Superior temporal gyrus (tissue), 1 donor: ENCODE results near the gene RGS10.

Experiments used
- DNase-seq: peaks from one replicate; pipeline ENCODE4 v3.0.0-alpha.2; 2016; ENCODE audit errors: extremely low spot score

Gene RGS10

DNA sequence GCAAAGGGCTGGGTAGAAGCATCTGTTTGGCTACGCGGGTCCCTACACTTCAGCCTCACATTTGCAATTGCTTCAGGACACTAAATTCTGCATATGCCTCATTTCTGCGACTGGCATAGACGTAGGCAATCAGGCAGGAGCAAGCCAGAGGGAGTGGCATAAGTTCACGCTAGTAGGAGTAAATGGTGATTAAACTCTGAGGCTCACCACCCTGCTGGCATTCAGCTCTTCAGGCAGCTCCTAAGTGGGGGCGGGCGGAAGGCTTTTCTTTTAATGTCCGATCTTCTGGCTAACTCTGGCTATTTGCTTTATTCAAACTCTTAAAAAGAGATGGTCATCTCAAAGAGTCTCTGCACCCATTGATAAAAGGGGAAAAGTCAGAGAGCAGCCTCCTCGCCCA lies 45.3 kb downstream of the RGS10 start:
- no peak for DNase-seq

DNA sequence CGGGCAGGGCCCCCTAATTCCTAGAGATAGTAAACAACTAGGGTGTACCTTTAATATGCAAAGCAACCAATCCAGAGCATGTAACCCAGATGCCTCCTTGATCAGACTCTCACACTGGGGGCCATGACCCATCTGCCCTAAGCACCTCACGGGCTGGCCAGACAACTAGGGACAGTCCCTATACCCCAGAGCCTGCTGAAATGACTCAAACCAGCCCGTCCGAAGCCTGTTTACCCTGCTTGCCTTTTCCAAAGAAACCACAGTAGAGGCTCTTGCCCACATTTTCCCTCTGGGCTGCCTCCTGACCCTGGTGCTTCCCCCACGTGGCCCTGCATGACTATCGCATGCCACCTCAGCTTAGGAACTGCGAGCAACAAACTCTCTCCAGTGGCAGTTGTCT lies 46.2 kb downstream of the RGS10 start:
- DNase-seq, result no peak

DNA sequence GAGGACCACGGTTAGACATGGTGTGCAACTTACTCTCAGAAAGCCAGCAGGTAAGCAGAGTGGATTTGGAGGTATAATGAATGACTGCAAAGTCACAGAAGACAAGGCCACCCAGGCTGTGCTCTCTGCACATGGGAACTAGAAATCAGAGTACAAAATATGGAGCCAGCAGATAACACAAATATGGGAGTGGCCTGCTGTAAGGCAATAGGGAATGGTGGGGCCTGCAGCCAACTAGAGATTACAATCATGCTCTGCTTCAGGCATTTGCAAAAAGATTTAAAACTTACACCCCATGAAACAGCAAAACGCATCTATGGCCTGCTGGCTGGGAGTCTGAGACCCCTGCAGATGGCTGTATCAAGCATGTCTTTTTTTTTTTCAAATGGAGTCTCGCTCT lies 47.0 kb downstream of the RGS10 start:
- peak; percentile 3 for DNase-seq

DNA sequence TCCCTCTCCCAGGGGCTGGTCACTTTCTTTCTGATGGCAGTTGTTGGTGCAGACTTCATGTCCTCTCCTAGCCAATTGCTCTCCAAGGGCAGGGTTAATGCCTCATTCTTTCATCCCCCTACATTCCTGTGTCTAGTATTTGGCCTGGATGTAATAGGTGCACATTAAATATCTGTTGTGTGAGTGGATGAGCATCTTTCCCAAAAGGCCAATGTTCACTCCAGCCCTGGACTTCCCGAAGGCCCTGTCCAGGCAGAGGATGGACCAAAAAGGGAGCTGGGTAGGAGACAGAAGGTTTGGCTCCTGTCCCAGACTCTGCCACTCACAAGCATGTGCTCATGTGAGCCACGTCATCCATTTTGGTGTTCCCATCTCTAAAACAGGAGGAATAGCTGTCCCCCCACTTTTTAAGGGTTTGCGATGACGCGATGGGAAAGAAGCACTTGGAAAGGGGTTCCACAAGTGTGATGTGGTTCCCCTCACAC lies 47.5 kb downstream of the RGS10 start:
- peak; percentile 3 for DNase-seq

DNA sequence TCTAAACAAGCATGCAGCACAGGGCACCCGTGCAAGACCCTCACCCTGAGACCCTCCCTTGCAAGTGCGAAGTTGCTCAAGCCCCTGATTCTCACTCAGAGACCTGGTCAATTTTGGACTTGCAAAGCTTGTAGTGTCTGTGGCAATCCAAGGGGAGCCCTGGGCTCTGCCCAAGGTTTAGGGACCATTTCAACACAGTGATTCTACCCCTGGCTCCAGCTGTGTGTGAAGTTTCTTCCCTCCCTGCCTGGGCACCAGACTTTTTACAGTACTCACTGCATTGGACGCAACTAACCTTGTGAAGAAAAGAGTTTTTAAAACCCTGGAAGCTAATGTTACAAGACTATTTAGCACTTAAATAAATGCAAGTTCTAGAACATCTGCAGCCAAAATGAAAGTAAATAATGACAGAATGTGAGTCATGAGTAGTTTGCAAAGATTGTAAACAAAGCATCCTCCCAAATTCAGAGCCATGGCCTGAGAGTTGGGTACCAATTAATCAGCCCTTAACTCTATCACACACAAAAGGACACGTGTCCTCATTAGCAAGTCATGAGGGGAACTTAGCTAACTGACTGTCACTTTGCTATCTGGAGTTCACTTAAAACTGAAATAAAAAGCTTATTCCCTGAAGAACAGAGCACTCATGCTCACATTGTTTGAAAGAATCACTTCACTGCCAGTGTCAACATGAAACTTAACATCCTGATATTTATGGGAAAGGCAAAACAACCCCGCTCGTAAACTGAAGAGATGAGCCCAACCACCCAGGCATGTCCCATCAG lies 48.1 kb downstream of the RGS10 start:
- no peak for DNase-seq

DNA sequence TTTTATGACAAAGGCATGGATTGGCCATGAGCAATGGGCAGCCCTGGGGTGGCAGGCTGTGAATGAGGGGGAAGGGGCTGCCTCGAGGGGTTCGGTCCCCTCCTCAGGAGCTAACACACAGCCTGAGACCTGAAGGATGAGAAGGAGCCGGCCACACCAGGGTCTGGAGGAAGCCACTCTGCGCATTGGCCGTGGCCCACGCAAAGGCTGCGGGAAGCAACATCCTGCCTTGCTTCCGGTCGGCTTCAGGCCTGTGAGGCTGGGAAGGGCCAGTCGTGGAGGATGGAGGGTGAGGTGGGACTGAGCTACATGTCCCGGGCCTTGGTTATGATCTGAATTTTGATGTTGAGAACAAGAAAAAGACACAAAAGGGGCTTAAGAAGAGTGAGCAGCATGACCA lies 49.4 kb downstream of the RGS10 start:
- peak; percentile 2 for DNase-seq

DNA sequence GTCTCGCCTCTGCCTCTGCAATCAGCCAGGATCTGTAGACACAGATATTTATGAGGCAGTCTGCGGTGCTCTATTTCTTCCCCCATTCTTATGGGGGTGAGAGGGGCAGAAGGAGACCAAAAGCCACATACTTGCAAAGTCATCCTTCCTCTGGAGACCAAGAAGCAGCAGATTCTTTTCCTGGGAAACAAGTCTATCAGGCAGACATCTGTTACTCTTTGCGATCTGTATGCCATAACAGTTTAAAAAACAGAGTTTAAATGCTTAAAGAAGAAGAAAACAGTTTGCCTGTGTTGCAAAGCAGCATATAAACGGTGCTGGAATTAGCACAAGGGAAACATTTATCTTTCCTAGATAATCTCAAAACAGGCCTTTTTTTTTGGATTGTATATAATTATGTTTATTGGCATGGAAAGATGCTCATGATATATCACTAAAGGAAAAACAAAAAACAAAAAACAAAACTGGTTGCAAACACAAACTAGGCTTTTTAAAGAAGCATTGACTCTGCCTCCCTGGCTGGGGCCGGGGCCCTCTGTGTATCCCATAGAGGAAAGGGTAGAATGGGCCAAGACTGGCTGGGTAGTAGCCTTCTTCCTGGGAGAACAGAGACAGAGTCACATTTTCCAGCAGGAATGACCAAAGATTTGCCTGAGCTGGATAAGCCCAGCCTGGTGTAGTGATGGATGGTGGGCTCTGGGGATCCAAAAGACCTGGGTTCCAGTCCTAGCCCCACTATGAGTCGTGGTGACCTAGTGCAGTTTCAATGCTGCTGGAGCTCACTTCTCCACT lies 50.4 kb downstream of the RGS10 start:
- peak; percentile 2 for DNase-seq

DNA sequence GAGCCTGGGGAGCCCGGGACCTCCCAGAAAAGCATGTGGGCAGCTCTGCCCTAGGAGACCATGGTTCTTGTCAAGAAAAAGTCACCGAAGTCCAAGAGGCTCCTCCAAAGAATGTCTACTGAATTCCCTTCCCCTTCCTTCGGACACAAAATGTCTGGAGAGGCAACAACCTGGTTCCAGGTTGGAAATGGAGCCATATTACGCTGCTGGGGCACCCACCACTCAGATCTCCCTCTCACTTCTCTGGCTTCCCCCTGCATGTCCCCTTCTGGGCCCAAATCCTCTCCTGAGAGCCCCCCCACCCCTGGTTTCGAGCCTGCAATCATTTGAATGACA lies 52.6 kb downstream of the RGS10 start:
- no peak for DNase-seq

DNA sequence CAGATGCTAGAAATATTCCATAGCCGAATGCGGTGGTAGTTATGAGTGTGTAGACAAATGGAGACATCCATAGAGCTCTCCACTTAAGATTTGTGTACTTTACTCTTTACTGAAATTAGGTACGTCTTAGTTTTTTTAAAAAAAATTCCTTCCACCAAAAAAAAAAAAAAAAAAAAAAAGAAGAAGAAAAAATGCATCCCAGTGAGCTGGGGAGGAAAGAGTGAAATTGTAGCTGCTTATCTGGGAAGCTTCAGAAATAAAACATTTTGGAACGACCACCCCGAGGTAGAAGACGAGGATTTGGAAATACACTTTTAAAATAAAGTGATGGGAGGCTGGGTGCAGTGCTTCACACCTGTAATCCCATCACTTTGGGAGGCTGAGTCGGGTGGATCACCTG lies 53.8 kb downstream of the RGS10 start:
- DNase-seq, result peak; percentile 1

DNA sequence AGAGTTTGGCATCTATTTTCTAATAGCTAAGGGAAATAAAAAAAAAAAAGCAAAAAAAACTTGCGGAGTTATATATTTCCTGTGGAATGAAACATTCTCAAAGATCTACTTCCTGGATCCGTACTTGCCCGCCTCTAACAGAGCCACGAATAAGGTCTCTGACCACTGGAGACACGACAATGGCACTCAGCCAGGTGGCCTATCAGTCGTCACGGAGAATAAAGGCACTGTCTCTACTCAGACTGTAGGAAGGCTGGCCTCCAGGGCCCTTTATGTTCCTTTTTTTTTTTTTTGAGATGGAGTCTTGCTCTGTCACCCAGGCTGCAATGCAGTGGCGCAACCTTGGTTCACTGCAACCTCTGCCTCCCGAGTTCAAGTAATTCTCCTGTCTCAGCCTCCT lies 58.7 kb downstream of the RGS10 start:
- DNase-seq, result peak; percentile 2

DNA sequence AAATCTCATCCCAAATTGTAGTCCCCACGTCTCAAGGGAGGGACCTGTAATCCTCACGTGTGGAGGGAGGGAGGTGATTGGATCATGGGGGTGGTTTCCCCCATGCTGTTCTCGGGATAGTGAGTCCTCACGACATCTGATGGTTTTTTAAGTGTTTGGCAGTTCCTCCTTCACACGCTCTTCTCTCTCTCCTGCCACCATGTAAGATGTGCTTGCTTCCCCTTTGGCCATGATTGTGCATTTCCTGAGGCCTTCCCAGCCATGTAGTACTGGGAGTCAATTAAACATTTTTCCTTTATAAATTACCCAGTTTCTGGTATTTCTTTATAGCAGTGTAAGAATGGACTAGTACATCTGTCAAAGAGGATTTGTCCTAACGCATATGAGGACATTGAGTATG lies 59.5 kb downstream of the RGS10 start:
- DNase-seq, result no peak

DNA sequence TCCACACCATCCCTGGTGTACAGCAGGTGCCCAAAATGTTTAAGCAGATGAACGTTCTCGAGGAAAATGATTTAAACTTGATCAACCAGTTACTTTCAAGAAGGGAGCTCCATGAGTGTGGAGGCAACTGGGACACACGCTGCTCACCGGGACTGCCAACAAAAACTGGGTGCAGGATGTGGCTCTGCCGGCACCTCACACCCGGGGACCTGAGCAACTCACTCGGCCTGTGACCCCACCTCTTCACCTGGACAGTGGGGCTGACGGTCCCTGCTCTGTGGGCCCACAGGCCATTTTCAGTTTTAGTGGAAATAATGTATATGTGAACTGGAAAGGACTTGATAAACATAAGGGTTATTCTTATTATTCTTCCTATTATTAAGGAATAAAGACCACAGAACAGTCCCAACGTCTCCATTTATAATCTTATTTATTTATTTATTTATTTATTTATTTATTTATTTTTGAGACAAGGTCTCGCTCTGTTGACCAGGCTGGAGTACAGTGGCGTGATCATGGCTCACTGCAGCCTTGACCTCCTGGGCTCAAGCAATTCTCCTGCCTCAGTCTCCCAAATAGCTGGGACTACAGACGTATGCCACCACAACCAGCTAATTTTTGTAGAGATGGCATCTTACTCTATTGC lies 60.6 kb downstream of the RGS10 start:
- peak; percentile 1 for DNase-seq

DNA sequence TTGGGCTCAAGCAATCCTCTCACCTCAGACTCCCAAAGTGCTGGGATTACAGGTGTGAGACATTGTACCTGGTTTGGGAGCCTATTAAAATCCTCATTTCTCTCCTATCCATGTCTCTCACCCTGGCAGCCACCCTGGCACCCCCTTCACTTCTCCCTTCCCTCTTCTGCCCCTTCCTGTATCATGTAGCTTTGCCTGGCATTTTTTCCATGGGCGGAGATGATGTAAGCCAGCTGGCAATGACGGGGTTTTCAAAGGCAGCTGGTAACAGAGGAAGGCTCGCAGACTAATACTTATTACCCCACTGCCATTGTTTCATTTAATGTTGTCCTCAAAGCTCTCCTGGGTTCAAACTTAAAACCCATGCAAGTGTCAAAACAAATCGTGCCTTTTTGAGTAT lies 61.9 kb downstream of the RGS10 start:
- no peak for DNase-seq

DNA sequence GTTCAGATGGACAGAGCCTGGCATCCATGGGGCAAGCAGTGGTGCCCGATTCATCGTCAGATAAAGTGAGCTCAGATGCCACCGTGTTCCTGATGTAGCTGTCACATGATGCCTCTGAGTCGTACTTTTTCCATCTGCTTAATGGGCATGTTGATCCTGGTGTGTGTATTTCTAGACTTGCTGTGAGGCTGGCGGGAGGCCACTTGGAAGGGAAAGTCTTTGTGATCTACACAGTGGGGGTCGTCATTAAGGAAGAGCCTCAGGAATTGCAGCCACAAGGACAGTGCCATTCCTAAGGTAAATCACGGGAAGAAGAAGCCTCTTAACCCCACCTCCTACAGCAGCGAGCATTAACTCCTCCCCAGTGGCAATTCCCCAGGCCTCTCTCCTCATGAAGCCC lies 63.0 kb downstream of the RGS10 start:
- DNase-seq, result no peak

DNA sequence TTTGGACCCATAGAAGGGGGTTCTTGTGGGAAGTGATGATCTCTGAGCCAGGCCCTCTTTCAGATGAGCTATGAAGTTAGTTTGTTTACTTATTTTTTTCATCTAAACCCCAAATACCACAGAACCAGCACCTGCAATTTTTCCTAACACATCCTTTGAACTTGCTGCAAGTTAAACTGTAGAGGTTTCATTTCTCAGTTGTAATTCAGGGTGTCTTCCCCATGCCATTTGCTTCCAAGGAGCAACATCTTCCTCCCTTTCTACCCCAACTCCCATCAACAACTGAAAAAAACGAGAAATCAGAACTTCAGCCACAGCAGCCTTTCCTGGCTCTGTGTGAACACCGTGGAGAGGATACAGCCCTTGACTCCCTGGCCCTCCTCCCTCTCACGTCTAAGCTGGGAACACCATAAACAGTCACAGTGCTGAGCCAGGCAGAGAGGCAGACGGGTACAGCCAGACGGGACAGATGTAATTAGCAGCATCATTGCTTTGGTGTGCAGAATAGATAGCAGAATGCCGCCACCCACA lies 63.6 kb downstream of the RGS10 start:
- DNase-seq, result no peak

DNA sequence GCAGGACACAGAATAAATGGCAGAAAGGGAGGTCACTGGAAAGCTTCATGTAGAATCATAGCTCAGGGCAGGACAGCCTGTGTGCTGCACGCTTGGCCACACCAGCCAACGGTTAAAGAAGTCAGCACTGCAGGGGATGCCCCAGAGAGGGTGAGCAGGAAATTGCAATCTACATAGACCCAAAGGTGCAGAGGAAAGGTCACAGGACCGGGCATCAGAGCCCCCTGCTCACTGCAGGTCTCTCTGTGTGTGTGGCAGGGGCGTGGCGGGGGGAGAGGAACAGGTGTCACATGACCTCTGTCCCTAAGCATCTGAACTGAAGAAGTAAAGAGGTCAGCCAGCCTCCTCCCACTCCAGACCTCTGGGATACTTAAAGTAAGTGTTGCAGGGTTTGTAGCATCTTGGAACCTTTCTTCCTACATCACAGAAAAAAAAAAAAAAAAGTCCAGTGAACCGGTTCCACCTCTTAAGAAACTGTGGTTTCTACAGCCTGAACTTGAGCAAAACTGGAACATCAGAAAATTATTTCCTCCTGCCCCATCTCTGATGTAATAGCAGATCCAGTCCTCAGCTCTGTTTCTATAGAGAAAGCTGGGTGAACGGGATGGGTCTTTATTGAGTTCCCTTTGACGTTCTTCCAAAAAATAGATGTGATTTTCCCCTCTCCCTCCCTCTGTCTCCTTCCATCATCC lies 64.3 kb downstream of the RGS10 start:
- no peak for DNase-seq

DNA sequence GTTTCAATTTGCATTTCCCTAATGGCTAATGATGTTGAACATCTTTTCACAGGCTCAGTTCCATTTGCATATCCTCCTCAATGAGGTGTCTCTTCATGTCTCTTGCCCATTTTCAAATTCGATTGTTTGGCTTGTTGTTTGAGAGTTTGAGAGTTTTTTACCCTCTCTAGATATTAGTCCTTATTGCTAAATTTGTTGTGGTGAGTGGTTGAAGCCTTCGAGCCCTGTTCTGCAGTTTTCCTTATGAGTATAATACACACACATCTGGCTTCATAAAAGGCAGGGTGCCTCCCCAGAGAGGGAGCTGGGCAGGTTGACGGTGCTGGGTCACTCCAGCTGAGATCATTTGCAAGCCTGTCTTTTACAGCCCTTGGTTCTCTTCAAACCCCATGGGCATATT lies 65.1 kb downstream of the RGS10 start:
- no peak for DNase-seq

DNA sequence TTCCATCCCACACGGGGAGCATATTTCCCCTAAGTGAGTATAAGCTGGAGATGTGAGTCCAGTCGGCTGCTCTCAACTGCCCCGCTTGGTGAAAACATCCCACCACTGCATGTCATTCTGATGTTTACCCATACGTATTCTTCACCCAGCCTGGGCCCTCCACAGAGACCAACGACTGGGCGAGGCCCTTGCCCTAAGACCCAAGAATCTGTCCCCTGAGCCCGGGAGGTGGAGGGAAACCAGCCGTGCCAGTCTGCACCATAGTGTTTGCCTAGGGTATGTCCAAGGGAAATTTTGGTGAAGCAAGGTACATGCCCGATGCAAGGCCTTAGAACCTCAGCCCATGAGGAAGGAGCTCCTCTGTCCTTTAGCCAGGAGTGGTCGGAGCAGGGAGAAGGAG lies 67.9 kb downstream of the RGS10 start:
- DNase-seq, result no peak

DNA sequence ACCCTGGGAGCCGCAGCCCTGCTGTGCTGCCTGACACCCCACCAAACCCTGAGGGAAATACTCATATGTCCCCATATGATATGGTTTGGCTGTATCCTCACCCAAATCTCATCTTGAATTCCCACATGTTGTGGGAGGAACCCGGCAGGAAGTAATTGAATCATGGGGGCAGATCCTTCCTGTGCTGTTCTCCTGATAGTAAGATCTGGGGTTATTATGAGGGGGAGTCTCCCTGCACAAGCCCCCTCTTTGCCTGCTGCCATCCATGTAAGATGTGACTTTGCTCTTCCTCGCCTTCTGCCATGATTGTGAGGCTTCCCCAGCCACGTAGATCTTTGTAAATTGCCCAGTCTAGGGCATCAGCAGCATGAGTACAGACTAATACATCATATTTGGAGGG lies 68.7 kb downstream of the RGS10 start:
- no peak for DNase-seq

DNA sequence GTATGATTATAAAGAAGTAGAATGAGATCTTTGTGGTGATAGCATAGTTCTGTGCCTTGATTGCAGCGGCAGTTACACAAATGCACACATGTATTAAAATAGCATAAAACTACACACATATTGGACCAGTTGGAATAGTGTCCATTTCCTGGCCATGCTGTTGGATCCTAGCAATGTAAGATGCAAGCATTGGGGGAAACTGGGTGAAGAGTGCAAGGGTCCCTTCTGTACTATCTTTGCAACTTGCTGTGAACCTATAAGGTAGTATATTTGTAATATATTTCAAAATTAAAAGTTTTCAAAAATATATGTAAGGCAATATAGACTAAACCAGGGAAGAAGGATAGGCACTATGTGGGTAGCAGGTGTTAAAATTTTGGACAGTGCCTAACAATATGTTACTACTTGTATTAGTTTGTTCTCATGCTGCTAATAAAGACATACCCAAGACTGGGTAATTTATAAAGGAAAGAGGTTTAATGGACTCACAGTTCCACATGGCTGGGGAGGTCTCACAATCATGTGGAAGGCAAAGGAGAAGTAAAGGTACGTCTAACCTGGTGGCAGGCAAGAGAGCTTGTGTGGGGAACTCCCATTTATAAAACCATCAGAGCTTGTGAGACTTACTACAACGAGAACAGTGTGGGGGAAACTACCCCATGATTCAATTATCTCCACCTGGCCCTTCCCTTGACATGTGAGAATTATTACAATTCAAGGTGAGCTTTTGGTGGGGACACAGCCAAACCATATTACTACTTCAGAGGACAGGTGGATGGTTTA lies 71.4 kb downstream of the RGS10 start:
- DNase-seq, result no peak

DNA sequence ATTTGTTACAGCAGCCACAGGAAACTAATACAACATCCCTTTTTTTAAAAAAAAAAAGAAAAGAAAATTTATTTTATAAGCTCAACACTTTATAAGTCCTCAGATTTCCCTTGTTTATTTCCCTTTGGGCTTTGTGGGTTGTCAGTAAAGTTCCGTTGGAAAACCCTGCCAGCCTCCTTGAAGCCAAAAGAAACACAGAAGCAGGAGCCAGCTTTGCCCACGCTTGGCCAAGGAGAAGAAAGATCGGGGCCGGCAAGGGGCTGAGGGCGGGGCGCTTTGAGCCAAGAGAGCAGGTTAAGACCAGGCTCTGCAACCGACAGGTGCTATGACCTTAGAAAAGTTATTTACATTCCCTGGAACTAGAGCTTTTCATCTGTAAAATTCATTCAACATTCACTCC lies 72.7 kb downstream of the RGS10 start:
- no peak for DNase-seq
